Spleen (tissue), 11 donors: ENCODE data around the gene SLC8A1. TPM values are rescaled to one million over a fixed set of nuclear protein-coding genes. Genes with fewer than 3 reads are reported as not detected.

Experiments
- DNase-seq: peaks from one replicate; pipeline ENCODE4 v3.0.0-alpha.2; 2020
- H3K27ac ChIP-seq, 8 donors: fragments of 200-600 bp; sonication (generic) in 7 of 8; 1 replicate in 4 of 8; 2 replicates in 4 of 8; pipeline versions ENCODE4 v1.5.0 to v1.8.0; 2016 to 2021; ENCODE audit warnings: inconsistent platforms in 4 of 8, mild to moderate bottlenecking in 4 of 8, moderate library complexity in 1 of 8
- H3K27me3 ChIP-seq, 7 donors: fragments of 200-600 bp; sonication (generic) in 6 of 7; replicated peaks in 1 of 7; 1 replicate in 4 of 7; 2 replicates in 3 of 7; pipeline versions ENCODE4 v1.5.0 to v1.8.0; 2016 to 2021; ENCODE audit warnings: inconsistent platforms in 3 of 7, mild to moderate bottlenecking in 1 of 7
- H3K36me3 ChIP-seq, 6 donors: fragments of 200-600 bp; sonication (generic) in 5 of 6; 1 replicate in 4 of 6; 2 replicates in 2 of 6; pipeline versions ENCODE4 v1.5.0 to v1.8.0; 2016 to 2021; ENCODE audit warnings: inconsistent platforms in 2 of 6
- H3K4me1 ChIP-seq, 6 donors: fragments of 200-600 bp; sonication (generic) in 5 of 6; 1 replicate in 3 of 6; 2 replicates in 3 of 6; pipeline versions ENCODE4 v1.5.0 to v1.8.0; 2016 to 2021; ENCODE audit warnings: inconsistent platforms in 3 of 6
- H3K4me3 ChIP-seq, 8 donors: fragments of 200-600 bp; sonication (generic) in 7 of 8; 1 replicate in 4 of 8; 2 replicates in 4 of 8; pipeline versions ENCODE4 v1.5.0 to v1.8.0; 2016 to 2021; ENCODE audit warnings: inconsistent platforms in 4 of 8, mild to moderate bottlenecking in 4 of 8, moderate library complexity in 2 of 8
- H3K9me3 ChIP-seq, 8 donors: fragments of 200-600 bp; sonication (generic) in 7 of 8; 1 replicate in 4 of 8; 2 replicates in 4 of 8; pipeline versions ENCODE4 v1.5.0 to v1.8.0; 2016 to 2021; ENCODE audit warnings: inconsistent platforms in 4 of 8
- CTCF ChIP-seq, 11 experiments: fragments of 200-600 bp in 7 of 11; fragments of 450-650 bp in 4 of 11; sonication (generic) in 4 of 11; IDR thresholded peaks in 8 of 11; conservative IDR thresholded peaks in 3 of 11; 1 replicate in 7 of 11; 2 replicates in 4 of 11; pipeline versions ENCODE4 v1.4.0 to v1.8.0; 2016 to 2021; ENCODE audit warnings: antibody characterized with exemption in 11 of 11, inconsistent platforms in 4 of 11, mild to moderate bottlenecking in 1 of 11
- POLR2A ChIP-seq, 3 donors: fragments of 450-650 bp; IDR thresholded peaks; one replicate each; pipeline ENCODE4 v1.5.1; 2017; ENCODE audit warnings: antibody characterized with exemption in 3 of 3, mild to moderate bottlenecking in 1 of 3
- POLR2AphosphoS5 ChIP-seq, 3 donors: sonication (generic); formaldehyde crosslinking; IDR thresholded peaks; one replicate each; pipeline ENCODE4 v1.5.1; 2017; ENCODE audit warnings: antibody characterized with exemption in 3 of 3
- WGBS, 5 donors: extraction: QIAGEN DNeasy Blood & Tissue Kit in 3 of 5; methylation state at CpG; one replicate each; pipeline versions ENCODE4 v1.1.5 to v1.1.7; 2013 to 2018; 5-methylcytosine and 5-hydroxymethylcytosine counted together
- intact Hi-C: fragments of 100-400 bp; cut with DNase I; formaldehyde crosslinking; loops from one replicate; pipeline ENCODE4 v1.15.0; 2023; ENCODE audit warnings: low total_unique reads
- polyA plus RNA-seq, 3 donors: library from polyadenylated mRNA; stranded (reverse); fragments of 200-250 nt; gene quantifications; one replicate each; pipeline ENCODE4 v1.2.1, GENCODE V29; 2013
- total RNA-seq, 7 donors: library from RNA; depleted of rRNA in 3 of 7; stranded (reverse); fragments of >200 nt in 3 of 7; fragmentation: NEBNext Ultra II Directional in 4 of 7; extraction: Animal tissue kit (Norgen Biotek cat#: 25700) in 4 of 7; gene quantifications; one replicate each; pipeline versions ENCODE4 v1.1.0 to v1.2.1, GENCODE V29; 2016 to 2021
- donor health status: healthy with polysubstance abuse.
- donor health status: DM: no; HTN: no; CAD: no; lungs with moderate emphysema.
- donor health status: DM: no; HTN: no; CAD: no.
- donor health status: Bipolar disorder and iron deficiency.
- donor health status: healthy.
- donor health status: DM: no; HTN: no; CAD: no.
- donor health status: DM: yes; HTN: yes; CAD: no.

The SLC8A1 gene
- total and polyA plus RNA-seq, 10 donors = 0.36 to 86.0 (median 58.3) TPM

- Histone ChIP-seq H3K9me3 (no peaks in the 10 kb centered on the region), H3K4me1 (peaks cover 0 to 17% (median 0%) of the 10 kb centered on the region in 6 donors), H3K36me3 (no peaks in the 10 kb centered on the region), H3K4me3 (no peak overlapping the region), H3K27me3 (no peaks in the 10 kb centered on the region), H3K27ac (peak overlapping the region in 6 of 8 donors; percentile 24 to 55 (median 32))
- TF ChIP-seq CTCF (IDR thresholded peaks at IDR 0.05 in 8 of 11, conservative IDR thresholded peaks at IDR 0.05 in 3 of 11) = no peak
- no peak for TF ChIP-seq POLR2AphosphoS5 (IDR thresholded peaks at IDR 0.05)
- no peak for TF ChIP-seq POLR2A (IDR thresholded peaks at IDR 0.05)
- 36 to 53% (median 41%) methylated on average over 5 of the region's 5 CpGs for WGBS, 5 donors
- intact Hi-C loops = no loop called here
- DNase-seq = no peak
Measured at GRCh38 chr2:40470822-40471813, 19.2 kb upstream of the SLC8A1 start.

GRCh38 chr2:40466935-40467572 is 15.2 kb upstream of the SLC8A1 start:
- no peaks in the 10 kb centered on the region for H3K9me3 ChIP-seq
- no peak overlapping the region for H3K4me3 ChIP-seq
- no peaks in the 10 kb centered on the region for H3K27me3 ChIP-seq
- TF ChIP-seq POLR2AphosphoS5 (IDR thresholded peaks at IDR 0.05) (no peak), CTCF (IDR thresholded peaks at IDR 0.05 in 8 of 11, conservative IDR thresholded peaks at IDR 0.05 in 3 of 11) (no peak), POLR2A (IDR thresholded peaks at IDR 0.05) (no peak)
- no peak overlapping the region for H3K27ac ChIP-seq
- DNase-seq = no peak
- intact Hi-C loops = loop anchor here (10.0 kb wide), 1 partner anchor 528 kb away; no protein-coding TSS in a partner anchor
- no peaks in the 10 kb centered on the region for H3K36me3 ChIP-seq
- 81 to 100% (median 86%) methylated on average over 2 of the region's 2 CpGs for WGBS, 5 donors
- H3K4me1 ChIP-seq = peaks cover 0 to 11% (median 0%) of the 10 kb centered on the region in 6 donors

DNA sequence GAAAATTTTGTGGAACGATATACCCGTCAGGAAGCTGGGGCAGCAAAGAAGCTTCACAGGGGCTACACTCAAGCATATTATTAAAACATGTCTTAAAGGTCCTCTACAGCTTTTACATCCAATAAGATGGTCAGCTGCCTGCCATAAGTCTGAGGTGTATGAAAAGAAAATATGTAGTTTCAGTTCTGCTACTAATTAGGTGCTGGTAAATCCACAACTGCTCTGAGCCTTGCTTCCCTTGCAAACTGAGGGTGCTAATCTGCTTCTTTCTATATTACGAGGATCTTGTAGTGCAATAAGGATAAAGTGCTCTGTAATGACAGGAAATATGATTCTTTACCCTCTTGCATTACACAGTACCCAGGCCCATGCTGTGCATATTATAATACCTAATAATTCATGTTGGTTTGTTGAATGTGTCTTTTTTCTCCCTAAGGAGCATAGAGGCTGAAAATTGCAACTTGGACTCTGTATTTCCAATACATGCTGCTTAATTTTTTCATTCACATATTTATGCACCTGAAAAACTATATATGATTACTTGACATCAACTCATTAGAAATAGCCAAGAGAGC is 14.5 kb upstream of the SLC8A1 start:
- no peaks in the 10 kb centered on the region for H3K27me3 ChIP-seq
- intact Hi-C loops = loop anchor here (10.0 kb wide), 1 partner anchor 528 kb away; no protein-coding TSS in a partner anchor
- no peak overlapping the region for H3K4me3 ChIP-seq
- H3K36me3 ChIP-seq = no peaks in the 10 kb centered on the region
- H3K4me1 ChIP-seq = peaks cover 0 to 6% (median 0%) of the 10 kb centered on the region in 6 donors
- TF ChIP-seq POLR2A (IDR thresholded peaks at IDR 0.05) (no peak), CTCF (IDR thresholded peaks at IDR 0.05 in 8 of 11, conservative IDR thresholded peaks at IDR 0.05 in 3 of 11) (no peak), POLR2AphosphoS5 (IDR thresholded peaks at IDR 0.05) (no peak)
- 82 to 94% (median 87%) methylated on average over 3 of the region's 3 CpGs for WGBS, 5 donors
- H3K27ac ChIP-seq = no peak overlapping the region
- no peak for DNase-seq
- no peaks in the 10 kb centered on the region for H3K9me3 ChIP-seq
